WTC11 (cell line): ENCODE data around the gene LRP11. TPM values are rescaled to one million over a fixed set of nuclear protein-coding genes. Genes with fewer than 3 reads are reported as not detected.

Experiments used
- ATAC-seq: fragments of 200-7000 bp; cut with Tn5 transposase; 2 replicates; pipeline ENCODE4 v1.10.0; 2021; ENCODE audit warnings: mild to moderate bottlenecking, moderate library complexity
- CTCF ChIA-PET: fragments of 300-600 bp; sonication (Branson Sonifier 250); formaldehyde crosslinking; loops from one replicate; lab custom pipeline; 2021; ENCODE audit warnings: antibody characterized with exemption; lab: Charles Lee
- POLR2A ChIA-PET: fragments of 350-600 bp; sonication (Branson Sonifier 250); formaldehyde crosslinking; loops from one replicate; lab custom pipeline; 2021; ENCODE audit warnings: antibody characterized with exemption; lab: Charles Lee
- DNase-seq: peaks from one replicate; pipeline ENCODE4 v3.0.0; 2021; ENCODE audit warnings: low spot score
- H3K27ac Mint-ChIP-seq: 2 replicates; pipeline ENCODE4 v1.8.0; 2021; ENCODE audit warnings: mixed read lengths
- H3K27me3 Mint-ChIP-seq: 2 replicates; pipeline ENCODE4 v1.8.0; 2021; ENCODE audit warnings: low read depth, mild to moderate bottlenecking, moderate library complexity, mixed read lengths
- H3K36me3 Mint-ChIP-seq: 2 replicates; pipeline ENCODE4 v1.8.0; 2021; ENCODE audit warnings: mixed read lengths
- H3K4me1 Mint-ChIP-seq: 2 replicates; pipeline ENCODE4 v1.8.0; 2022; ENCODE audit warnings: mixed read lengths
- H3K4me3 Mint-ChIP-seq: 2 replicates; pipeline ENCODE4 v1.8.0; 2021; ENCODE audit warnings: mild to moderate bottlenecking, moderate library complexity, mixed read lengths
- H3K9me3 Mint-ChIP-seq: 2 replicates; pipeline ENCODE4 v1.8.0; 2021; ENCODE audit warnings: mixed read lengths
- HMGA2 ChIP-seq: fragments of 250-450 bp; sonication (Bioruptor Pico); IDR thresholded peaks from 2 replicates; pipeline ENCODE4 v1.4.0; 2021; ENCODE audit warnings: mild to moderate bottlenecking, moderate library complexity
- NR3C1 ChIP-seq: sonication (generic); formaldehyde crosslinking; conservative IDR thresholded peaks from 2 replicates; pipeline ENCODE4 v1.8.1; 2023; ENCODE audit warnings: low read depth, mild to moderate bottlenecking, missing genetic modification reagents
- RELA ChIP-seq: sonication (generic); formaldehyde crosslinking; IDR thresholded peaks from 2 replicates; pipeline ENCODE4 v1.8.1; 2022; ENCODE audit warnings: missing genetic modification reagents, mild to moderate bottlenecking, borderline replicate concordance
- SP1 ChIP-seq: sonication (generic); formaldehyde crosslinking; conservative IDR thresholded peaks from 2 replicates; pipeline ENCODE4 v1.8.1; 2022; ENCODE audit warnings: missing genetic modification reagents
- USF2 ChIP-seq: sonication (generic); formaldehyde crosslinking; IDR thresholded peaks from 2 replicates; pipeline ENCODE4 v1.8.1; 2023; ENCODE audit warnings: mild to moderate bottlenecking, missing genetic modification reagents, moderate library complexity
- ZBTB43 ChIP-seq: sonication (generic); formaldehyde crosslinking; IDR thresholded peaks from 2 replicates; pipeline ENCODE4 v1.8.1; 2023; ENCODE audit warnings: mild to moderate bottlenecking, missing genetic modification reagents
- total RNA-seq: library from RNA; stranded (reverse); gene quantifications from 3 replicates; pipeline ENCODE4 v1.2.3, GENCODE V29; 2021
- TF ChIP-seq, protein P1 (sequence below): fragments of 250-450 bp; sonication (Bioruptor Pico); IDR thresholded peaks from 2 replicates; pipeline ENCODE4 v2.1.2; 2022; ENCODE audit warnings: mild to moderate bottlenecking, moderate library complexity

The LRP11 gene
- total RNA-seq, 1 experiment from 2014 or later = 19.8 TPM

- TF ChIP-seq, protein P1, sequence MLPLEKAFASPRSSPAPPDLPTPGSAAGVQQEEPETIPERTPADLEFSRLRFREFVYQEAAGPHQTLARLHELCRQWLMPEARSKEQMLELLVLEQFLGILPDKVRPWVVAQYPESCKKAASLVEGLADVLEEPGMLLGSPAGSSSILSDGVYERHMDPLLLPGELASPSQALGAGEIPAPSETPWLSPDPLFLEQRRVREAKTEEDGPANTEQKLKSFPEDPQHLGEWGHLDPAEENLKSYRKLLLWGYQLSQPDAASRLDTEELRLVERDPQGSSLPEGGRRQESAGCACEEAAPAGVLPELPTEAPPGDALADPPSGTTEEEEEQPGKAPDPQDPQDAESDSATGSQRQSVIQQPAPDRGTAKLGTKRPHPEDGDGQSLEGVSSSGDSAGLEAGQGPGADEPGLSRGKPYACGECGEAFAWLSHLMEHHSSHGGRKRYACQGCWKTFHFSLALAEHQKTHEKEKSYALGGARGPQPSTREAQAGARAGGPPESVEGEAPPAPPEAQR = no peak
- TF ChIP-seq HMGA2 (CRISPR knock-in tag) = no peak
- TF ChIP-seq RELA = no peak
- TF ChIP-seq, all 79 proteins: peak for 0
These were observed 92.2 kb downstream of the LRP11 start (continued) for GRCh38 chr6:149771925-149772324.

DNA sequence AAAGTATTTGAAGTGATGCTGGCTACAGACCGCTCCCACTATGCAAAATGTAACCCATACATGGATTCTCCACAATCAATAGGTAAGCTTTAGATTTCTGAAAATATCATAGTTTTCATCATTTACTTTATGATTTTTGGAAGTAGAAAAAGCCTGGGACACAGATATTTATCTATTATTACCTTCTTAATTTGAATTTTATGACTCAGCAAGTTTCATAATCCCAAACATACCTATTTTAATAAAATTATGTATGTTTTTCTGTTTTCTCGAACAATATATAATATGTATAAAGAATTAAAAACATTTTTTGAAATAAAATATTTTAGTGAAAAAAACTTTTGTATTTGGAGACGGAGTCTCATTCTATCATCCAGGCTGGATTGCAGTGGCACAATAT is 93.0 kb downstream of the LRP11 start:
- H3K4me3 Mint-ChIP-seq = no peak overlapping the region
- no peaks in the 10 kb centered on the region for H3K27me3 Mint-ChIP-seq
- POLR2A ChIA-PET = no interaction called here
- TF ChIP-seq SP1 (CRISPR knock-in tag) = no peak
- CTCF ChIA-PET = no interaction called here
- no peak overlapping the region for H3K27ac Mint-ChIP-seq
- ATAC-seq (no peak), DNase-seq (no peak)
- peaks cover 5% of the 10 kb centered on the region for H3K9me3 Mint-ChIP-seq
- no peaks in the 10 kb centered on the region for H3K4me1 Mint-ChIP-seq
- peaks cover 39% of the 10 kb centered on the region for H3K36me3 Mint-ChIP-seq

DNA sequence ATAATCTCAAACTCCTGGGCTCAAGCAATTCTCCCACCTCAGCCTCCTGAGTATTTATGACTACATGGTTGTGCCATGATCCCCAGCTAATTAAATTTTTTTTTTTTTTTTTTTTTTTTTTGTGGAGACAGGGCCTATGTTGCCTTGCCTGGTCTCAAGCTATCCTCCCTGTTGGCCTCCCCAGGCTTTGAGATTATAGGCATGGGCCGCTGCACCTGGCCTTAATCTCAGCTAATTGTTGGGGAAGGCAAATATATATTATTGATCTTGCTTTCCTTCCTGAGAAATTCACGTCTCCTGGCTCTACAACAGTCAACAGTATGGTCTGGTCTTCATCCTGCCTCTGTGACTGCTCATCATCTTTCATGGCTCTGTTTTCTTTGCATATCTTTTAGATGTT is 94.5 kb downstream of the LRP11 start:
- Mint-ChIP-seq H3K27ac (no peak overlapping the region), H3K36me3 (peaks cover 43% of the 10 kb centered on the region), H3K9me3 (peaks cover 9% of the 10 kb centered on the region), H3K27me3 (no peaks in the 10 kb centered on the region), H3K4me1 (no peaks in the 10 kb centered on the region), H3K4me3 (no peak overlapping the region)
- CTCF ChIA-PET = no interaction called here
- no peak for TF ChIP-seq ZBTB43
- no peak for TF ChIP-seq USF2 (CRISPR knock-in tag)
- no peak for TF ChIP-seq NR3C1 (CRISPR knock-in tag)
- TF ChIP-seq SP1 (CRISPR knock-in tag) = no peak
- DNase-seq (no peak), ATAC-seq (no peak)
- POLR2A ChIA-PET = no interaction called here

Other genes with a start within 250 kb of the LRP11 start
- 16.0 to 18.1 TPM (median 16.1 TPM) in 3 replicates for gene KATNA1, start 215.6 kb downstream of the LRP11 start, total RNA-seq
- 21.4 to 24.2 TPM (median 21.8 TPM) in 3 replicates for gene LATS1, start 146.3 kb downstream of the LRP11 start, total RNA-seq
- gene NUP43, start 117.8 kb downstream of the LRP11 start, total RNA-seq = 79.1 to 84.5 TPM (median 83.5 TPM) in 3 replicates
- 81.0 to 90.7 TPM (median 84.5 TPM) in 3 replicates for gene PCMT1, start 114.6 kb downstream of the LRP11 start, total RNA-seq
- not detected in 3 replicates for gene RAET1E, start 33.8 kb upstream of the LRP11 start, total RNA-seq
- gene RAET1G, start 58.8 kb upstream of the LRP11 start, total RNA-seq = not detected in 3 replicates
- gene ULBP2, start 77.7 kb upstream of the LRP11 start, total RNA-seq = 0.13 to 0.23 TPM in 2 of 3 replicates, not detected in the other
- gene ULBP1, start 99.6 kb upstream of the LRP11 start, total RNA-seq = 0.64 to 0.81 TPM (median 0.64 TPM) in 3 replicates
- not detected in 3 replicates for gene RAET1L, start 161.2 kb upstream of the LRP11 start, total RNA-seq
- 4.0 to 6.0 TPM (median 5.6 TPM) in 3 replicates for gene ULBP3, start 204.8 kb upstream of the LRP11 start, total RNA-seq